Cardiac fibroblast (primary cell): ENCODE results near the gene SLC8A1.

ENCODE experiments used
- DNase-seq, 2 donors: peaks; one replicate each; pipeline versions ENCODE4 v3.0.0 to v3.0.0-alpha.2; 2010; ENCODE audit warnings: low read depth in 2 of 2
- H3K4me3 ChIP-seq, 2 donors: replicated peaks in 1 of 2; 1 replicate in 1 of 2; 2 replicates in 1 of 2; pipeline ENCODE4 v1.5.1; 2011; ENCODE audit warnings: low read depth in 2 of 2, low read length in 2 of 2, mild to moderate bottlenecking in 2 of 2, moderate library complexity in 1 of 2
- CTCF ChIP-seq: IDR thresholded peaks from one replicate; pipeline ENCODE4 v1.5.1; 2011; ENCODE audit warnings: low read depth, mild to moderate bottlenecking, low read length, inconsistent platforms

SLC8A1 gene

DNA sequence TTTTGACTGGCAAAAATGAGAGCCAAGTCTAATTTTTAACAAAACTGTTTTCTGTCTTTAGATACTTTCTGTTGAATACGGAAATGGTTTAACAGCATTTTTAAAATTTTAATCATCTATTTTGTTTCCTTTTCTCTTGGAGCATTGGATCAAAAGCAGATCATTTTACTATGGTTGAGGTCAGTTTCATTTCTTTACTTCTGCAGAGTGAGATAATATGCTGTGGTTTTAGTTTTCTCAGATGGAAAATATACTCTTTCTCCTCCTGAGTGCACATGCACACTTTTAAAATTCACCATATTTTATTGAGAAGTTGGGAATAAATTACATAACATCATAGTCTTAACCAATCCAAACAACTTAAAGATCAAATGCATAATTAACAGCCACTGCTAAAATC is 283.3 kb downstream of the SLC8A1 start:
- DNase-seq = no peak
- TF ChIP-seq CTCF = no peak
- no peak overlapping the region for H3K4me3 ChIP-seq

GRCh38 chr2:40168032-40168431 is 283.9 kb downstream of the SLC8A1 start:
- no peak for TF ChIP-seq CTCF
- peak; percentile 39 to 47 for DNase-seq
- H3K4me3 ChIP-seq = no peak overlapping the region

- TF ChIP-seq CTCF = no peak
- no peak overlapping the region for H3K4me3 ChIP-seq
- no peak for DNase-seq
These were observed 285.9 kb downstream of the SLC8A1 start for GRCh38 chr2:40166006-40166405.

DNA sequence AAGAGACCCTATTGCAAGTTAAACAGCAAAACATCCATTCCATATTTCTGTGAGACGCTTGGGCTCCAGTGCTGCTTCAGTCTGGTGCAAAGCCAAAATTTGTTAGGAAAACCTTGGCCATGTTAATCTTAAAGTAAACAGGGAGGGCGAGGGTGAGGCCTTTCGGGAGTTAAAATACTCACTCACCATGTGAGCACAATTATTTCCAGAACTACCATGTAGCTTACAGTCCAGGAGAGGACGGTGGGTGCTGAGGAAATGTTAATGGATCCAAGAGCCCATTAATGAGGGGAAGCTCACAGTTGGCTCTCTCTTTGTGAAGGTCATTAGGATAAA is 286.4 kb downstream of the SLC8A1 start:
- TF ChIP-seq CTCF = no peak
- peak; percentile 42 to 70 for DNase-seq
- no peak overlapping the region for H3K4me3 ChIP-seq

- peak; percentile 30 to 68 for DNase-seq
- no peak overlapping the region for H3K4me3 ChIP-seq
- TF ChIP-seq CTCF = no peak
These were observed 287.0 kb downstream of the SLC8A1 start for GRCh38 chr2:40164736-40165508.

DNA sequence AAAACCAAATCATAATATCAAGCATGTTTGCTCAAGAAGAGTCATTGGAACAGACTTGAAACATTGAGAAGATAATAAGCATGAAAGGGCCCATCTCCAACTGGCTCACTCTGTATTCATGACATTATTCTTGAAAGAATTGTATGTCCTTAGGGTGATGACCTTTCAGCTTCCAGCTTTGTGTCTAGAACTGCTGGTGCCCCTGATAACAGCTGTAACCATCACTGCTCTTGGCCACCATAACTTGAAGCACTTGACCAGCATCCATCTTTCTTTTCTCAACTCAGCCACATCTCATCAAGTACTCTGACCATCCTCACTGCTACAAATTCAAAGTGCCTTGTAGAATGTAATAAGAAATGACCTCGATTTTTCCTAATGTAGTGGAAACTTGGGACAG is 289.9 kb downstream of the SLC8A1 start:
- no peak for TF ChIP-seq CTCF

DNA sequence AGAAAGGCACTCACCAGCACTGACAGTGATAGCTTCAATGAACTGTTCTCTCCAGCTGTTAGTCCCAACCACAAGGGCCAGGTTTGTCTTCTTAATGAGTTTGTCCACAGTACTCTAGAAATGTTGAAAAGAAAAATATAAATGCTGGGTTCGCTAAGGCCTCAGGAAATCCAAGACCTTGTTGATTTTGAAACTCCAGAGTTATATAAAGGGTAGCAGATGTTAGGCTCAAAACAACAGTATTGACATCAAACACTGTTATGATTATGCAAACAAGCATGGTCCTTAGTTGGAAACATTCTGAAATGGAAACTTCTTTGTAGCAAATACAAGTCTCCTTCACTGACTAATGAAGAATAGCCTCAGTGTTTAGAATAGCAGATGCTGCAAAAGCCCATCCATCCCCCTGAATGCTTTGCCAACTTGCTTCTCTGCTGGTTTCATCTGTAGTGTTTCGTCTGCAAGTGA is 291.1 kb downstream of the SLC8A1 start:
- DNase-seq = no peak
- H3K4me3 ChIP-seq = no peak overlapping the region
- TF ChIP-seq CTCF = no peak

More for the DNA sequence above, 289.9 kb downstream of the SLC8A1 start:
- H3K4me3 ChIP-seq = no peak overlapping the region
- DNase-seq = no peak
